HepG2 (cell line): ENCODE measurements around the gene RAB5B. TPM values are rescaled to one million over a fixed set of nuclear protein-coding genes. Genes with fewer than 3 reads are reported as not detected.
A peak's percentile ranks its signal among the peaks of the same experiment; 100 is the strongest.

Experiments used
- ERF ChIP-seq: IDR thresholded peaks from 2 replicates; pipeline ENCODE4 v1.6.1; 2018; ENCODE audit warnings: missing biosample characterization, missing genetic modification reagents
- HNF1A ChIP-seq, 2 experiments: sonication (generic) in 1 of 2; formaldehyde crosslinking in 1 of 2; IDR thresholded peaks; 2 replicates each; pipeline versions ENCODE4 v1.4.0 to v1.6.1; 2016 to 2020; ENCODE audit warnings: borderline replicate concordance in 1 of 2, low read depth in 1 of 2, mild to moderate bottlenecking in 1 of 2, missing genetic modification reagents in 1 of 2
- IKZF5 ChIP-seq: IDR thresholded peaks from 2 replicates; pipeline ENCODE4 v1.6.1; 2018; ENCODE audit warnings: missing genetic modification reagents, mild to moderate bottlenecking, missing compliant biosample characterization
- MED8 ChIP-seq: sonication (generic); formaldehyde crosslinking; IDR thresholded peaks from 2 replicates; pipeline ENCODE4 v1.8.1; 2023; ENCODE audit warnings: mild to moderate bottlenecking, missing genetic modification reagents; ENCODE audit not compliant: insufficient replicate concordance
- MXD4 ChIP-seq: IDR thresholded peaks from 2 replicates; pipeline ENCODE4 v1.6.1; 2016; ENCODE audit warnings: mild to moderate bottlenecking, missing biosample characterization, missing genetic modification reagents
- RARA ChIP-seq: IDR thresholded peaks from 2 replicates; pipeline ENCODE4 v1.6.1; 2016; ENCODE audit warnings: missing genetic modification reagents, missing compliant biosample characterization
- SMARCE1 ChIP-seq: fragments of 450-650 bp; IDR thresholded peaks from 2 replicates; pipeline ENCODE4 v1.6.1; 2017; ENCODE audit warnings: borderline replicate concordance
- TARDBP ChIP-seq: sonication (generic); formaldehyde crosslinking; IDR thresholded peaks from 2 replicates; pipeline ENCODE4 v1.8.0; 2022; ENCODE audit warnings: mild to moderate bottlenecking, missing genetic modification reagents
- ZHX2 ChIP-seq, 2 experiments: sonication (generic) in 1 of 2; formaldehyde crosslinking in 1 of 2; IDR thresholded peaks; 2 replicates each; pipeline versions ENCODE4 v1.6.1 to v1.9.0; 2014 to 2022; ENCODE audit warnings: antibody characterized with exemption in 1 of 2, borderline replicate concordance in 1 of 2, inconsistent platforms in 1 of 2, low read depth in 1 of 2, missing genetic modification reagents in 1 of 2
- polyA plus RNA-seq, 8 experiments: library from polyadenylated mRNA; depleted of rRNA in 3 of 8; stranded (reverse) in 7 of 8; unstranded in 1 of 8; fragments of >200 nt; fragmentation: Illumina TruSeq in 4 of 8; extraction: Trizol in 4 of 8; gene quantifications; 2 replicates each; pipeline versions ENCODE4 v1.2.1 to v1.2.3, GENCODE V29; 2011 to 2016; ENCODE audit warnings: low read depth in 4 of 8, missing spikeins in 1 of 8, mixed read lengths in 1 of 8; ENCODE audit not compliant: insufficient read depth in 1 of 8
- total RNA-seq, 5 experiments: library from RNA; depleted of rRNA; stranded (reverse); fragments of >200 nt; fragmentation: Illumina TruSeq; extraction: Trizol; gene quantifications; 2 replicates each; pipeline ENCODE4 v1.2.3, GENCODE V29; 2016; ENCODE audit warnings: low read depth in 1 of 5
- TF ChIP-seq, protein P1 (sequence below): sonication (generic); formaldehyde crosslinking; IDR thresholded peaks from 2 replicates; pipeline ENCODE4 v1.5.1; 2020; ENCODE audit warnings: missing genetic modification reagents, mild to moderate bottlenecking, borderline replicate concordance
- TF ChIP-seq, protein P2 (sequence below): sonication (generic); formaldehyde crosslinking; IDR thresholded peaks from 2 replicates; pipeline ENCODE4 v1.5.1; 2020; ENCODE audit warnings: missing genetic modification reagents, mild to moderate bottlenecking, borderline replicate concordance

RAB5B gene
- total and polyA plus RNA-seq, 2 of the 13 experiments (the other 11 are each of a cell fraction or from before 2014, with no cell fraction given), result 26.0 to 68.3 TPM

DNA sequence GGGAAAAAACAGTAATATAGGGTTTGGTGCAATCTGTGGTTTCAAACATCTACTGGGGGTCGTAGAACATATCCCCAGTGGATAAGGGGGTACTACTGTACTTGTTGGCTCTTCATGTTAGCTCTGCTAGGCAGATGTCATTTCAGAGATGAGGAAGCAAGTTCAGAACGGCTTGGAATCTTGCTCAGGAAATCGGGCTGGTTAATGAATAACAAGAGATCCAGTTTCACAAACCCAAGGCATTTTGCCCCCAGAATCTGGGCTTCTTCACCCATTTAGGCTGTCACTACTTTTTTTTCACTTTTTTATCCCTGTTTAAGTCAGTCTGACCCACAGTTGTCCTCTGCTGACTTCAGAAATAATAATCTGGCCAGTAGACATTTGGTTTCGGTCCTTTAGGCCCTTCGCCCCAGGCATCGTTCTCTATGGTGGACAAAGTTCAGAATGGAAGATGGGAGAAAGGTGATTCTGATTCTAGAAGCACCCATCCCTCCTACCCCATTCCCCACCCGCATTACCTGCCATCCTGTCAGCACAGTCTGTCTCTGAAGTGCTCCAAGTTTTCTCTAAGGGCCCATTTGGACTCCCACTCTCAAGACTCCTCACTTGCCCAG, 27.7 kb downstream of the RAB5B start (continued):
- peak; percentile 90 for TF ChIP-seq HNF1A (IDR thresholded peaks at IDR 0.05; ENCODE audit: low read depth)
- peak; percentile 83; the same call in 1 of the 2 replicates for TF ChIP-seq HNF1A (CRISPR knock-in tag; IDR thresholded peaks at IDR 0.05; ENCODE audit: borderline replicate concordance)
- TF ChIP-seq, protein P1, sequence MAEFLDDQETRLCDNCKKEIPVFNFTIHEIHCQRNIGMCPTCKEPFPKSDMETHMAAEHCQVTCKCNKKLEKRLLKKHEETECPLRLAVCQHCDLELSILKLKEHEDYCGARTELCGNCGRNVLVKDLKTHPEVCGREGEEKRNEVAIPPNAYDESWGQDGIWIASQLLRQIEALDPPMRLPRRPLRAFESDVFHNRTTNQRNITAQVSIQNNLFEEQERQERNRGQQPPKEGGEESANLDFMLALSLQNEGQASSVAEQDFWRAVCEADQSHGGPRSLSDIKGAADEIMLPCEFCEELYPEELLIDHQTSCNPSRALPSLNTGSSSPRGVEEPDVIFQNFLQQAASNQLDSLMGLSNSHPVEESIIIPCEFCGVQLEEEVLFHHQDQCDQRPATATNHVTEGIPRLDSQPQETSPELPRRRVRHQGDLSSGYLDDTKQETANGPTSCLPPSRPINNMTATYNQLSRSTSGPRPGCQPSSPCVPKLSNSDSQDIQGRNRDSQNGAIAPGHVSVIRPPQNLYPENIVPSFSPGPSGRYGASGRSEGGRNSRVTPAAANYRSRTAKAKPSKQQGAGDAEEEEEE (CRISPR knock-in tag), result no peak
- 0 out of 2 replicates have a peak, but pooled peaks have one; percentile 20 for TF ChIP-seq RARA (CRISPR knock-in tag)
- no peak for TF ChIP-seq IKZF5 (CRISPR knock-in tag)
- TF ChIP-seq TARDBP, result no peak
- no peak for TF ChIP-seq ZHX2 (IDR thresholded peaks at IDR 0.05; ENCODE audit: low read depth)
- TF ChIP-seq ZHX2 (CRISPR knock-in tag; IDR thresholded peaks at IDR 0.05; ENCODE audit: borderline replicate concordance), result no peak
- peak; percentile 42; the same call in 1 of the 2 replicates for TF ChIP-seq ERF (CRISPR knock-in tag)
- TF ChIP-seq MED8 (CRISPR knock-in tag), result no peak
- TF ChIP-seq SMARCE1, result no peak
- no peak for TF ChIP-seq MXD4
- TF ChIP-seq, protein P2, sequence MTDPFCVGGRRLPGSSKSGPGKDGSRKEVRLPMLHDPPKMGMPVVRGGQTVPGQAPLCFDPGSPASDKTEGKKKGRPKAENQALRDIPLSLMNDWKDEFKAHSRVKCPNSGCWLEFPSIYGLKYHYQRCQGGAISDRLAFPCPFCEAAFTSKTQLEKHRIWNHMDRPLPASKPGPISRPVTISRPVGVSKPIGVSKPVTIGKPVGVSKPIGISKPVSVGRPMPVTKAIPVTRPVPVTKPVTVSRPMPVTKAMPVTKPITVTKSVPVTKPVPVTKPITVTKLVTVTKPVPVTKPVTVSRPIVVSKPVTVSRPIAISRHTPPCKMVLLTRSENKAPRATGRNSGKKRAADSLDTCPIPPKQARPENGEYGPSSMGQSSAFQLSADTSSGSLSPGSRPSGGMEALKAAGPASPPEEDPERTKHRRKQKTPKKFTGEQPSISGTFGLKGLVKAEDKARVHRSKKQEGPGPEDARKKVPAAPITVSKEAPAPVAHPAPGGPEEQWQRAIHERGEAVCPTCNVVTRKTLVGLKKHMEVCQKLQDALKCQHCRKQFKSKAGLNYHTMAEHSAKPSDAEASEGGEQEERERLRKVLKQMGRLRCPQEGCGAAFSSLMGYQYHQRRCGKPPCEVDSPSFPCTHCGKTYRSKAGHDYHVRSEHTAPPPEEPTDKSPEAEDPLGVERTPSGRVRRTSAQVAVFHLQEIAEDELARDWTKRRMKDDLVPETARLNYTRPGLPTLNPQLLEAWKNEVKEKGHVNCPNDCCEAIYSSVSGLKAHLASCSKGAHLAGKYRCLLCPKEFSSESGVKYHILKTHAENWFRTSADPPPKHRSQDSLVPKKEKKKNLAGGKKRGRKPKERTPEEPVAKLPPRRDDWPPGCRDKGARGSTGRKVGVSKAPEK (CRISPR knock-in tag), result no peak
